NOMO-1 (cell line): ENCODE measurements around the gene GINS2.

Experiments
- DNase-seq, 2 experiments: peaks; one replicate each; lab custom pipeline; 2025; ENCODE audit not compliant: unreplicated experiment in 2 of 2; lab: John Stamatoyannopoulos, UW

Gene GINS2

DNA sequence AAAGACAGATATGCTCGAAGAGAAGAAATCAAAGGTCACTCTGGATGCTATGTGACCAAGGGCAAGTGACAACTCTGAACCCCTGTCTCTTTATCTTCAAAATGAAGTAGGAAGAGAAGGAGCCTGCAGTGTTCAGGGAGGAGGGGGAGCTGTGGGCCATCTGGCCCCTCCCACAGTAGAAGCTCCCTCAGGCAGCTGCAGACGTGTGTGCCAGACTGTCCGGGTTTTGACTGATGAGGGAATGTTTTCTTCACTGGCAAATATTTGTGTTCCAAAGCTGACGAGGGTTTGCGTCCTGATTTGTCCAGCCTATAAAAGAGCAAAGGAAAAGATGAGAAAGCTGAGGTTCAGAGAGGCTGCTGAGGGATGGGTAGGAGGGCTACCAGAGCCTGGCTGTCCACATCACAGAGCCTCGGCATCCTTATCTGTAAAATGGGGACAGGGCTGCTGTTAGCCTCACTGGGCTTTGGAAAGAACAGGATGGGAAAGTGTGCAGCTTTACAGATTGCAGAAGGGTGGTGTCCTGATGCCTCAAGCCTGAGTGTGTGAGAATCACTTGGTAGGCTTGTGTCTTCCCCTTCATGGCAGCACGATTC is 1.8 kb upstream of the GINS2 start:
- no peak for DNase-seq

DNA sequence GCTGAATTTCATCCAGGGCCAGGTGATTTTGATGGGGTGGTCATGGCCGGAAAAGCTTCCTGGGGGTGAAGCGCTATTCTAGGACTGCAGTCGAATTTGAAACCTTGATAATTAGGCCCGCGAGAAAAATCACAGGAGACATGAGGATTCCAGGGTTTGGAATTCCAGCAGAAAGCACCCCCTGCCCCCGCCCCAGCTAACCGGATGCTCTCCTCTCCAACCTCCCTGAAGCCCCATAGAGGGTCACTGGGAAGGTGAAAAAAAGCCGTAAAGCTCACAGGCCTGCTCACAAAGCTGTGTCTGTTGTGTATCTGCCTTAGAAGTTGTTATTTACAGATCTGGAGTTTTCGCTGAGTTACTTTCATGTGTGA is 1.2 kb upstream of the GINS2 start:
- no peak for DNase-seq

DNA sequence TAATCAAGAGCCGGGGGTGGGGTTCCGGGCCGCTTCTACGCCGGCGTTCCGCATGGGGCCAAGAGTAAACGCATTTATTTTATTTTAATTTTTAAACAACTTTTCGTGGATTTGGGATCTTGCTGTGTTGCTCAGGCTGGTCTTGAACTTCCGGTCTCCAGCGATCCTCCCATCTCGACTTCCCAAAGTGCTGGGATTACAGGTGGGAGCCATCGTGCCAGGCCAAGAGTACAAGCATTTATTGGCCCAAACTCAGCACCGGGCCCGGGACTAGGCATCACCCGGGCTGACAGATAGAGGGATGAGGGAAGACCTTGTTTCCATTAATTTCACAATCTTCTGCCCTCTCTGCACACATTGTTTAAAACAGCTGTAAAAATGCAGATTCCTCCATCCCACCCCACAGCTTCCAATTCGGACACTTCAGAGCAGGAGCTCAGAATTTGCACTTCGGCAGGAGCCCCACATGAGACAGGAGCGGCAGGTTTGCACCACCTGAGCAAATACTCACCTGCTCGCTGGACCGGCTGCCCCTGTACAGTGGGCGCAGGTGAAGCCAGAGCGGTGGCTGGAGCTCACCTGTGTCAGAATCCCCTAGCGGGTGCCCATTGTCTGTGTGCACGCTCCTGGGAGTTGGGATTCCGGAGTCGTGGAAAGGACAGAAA is 663 bp upstream of the GINS2 start:
- DNase-seq: no peak

DNA sequence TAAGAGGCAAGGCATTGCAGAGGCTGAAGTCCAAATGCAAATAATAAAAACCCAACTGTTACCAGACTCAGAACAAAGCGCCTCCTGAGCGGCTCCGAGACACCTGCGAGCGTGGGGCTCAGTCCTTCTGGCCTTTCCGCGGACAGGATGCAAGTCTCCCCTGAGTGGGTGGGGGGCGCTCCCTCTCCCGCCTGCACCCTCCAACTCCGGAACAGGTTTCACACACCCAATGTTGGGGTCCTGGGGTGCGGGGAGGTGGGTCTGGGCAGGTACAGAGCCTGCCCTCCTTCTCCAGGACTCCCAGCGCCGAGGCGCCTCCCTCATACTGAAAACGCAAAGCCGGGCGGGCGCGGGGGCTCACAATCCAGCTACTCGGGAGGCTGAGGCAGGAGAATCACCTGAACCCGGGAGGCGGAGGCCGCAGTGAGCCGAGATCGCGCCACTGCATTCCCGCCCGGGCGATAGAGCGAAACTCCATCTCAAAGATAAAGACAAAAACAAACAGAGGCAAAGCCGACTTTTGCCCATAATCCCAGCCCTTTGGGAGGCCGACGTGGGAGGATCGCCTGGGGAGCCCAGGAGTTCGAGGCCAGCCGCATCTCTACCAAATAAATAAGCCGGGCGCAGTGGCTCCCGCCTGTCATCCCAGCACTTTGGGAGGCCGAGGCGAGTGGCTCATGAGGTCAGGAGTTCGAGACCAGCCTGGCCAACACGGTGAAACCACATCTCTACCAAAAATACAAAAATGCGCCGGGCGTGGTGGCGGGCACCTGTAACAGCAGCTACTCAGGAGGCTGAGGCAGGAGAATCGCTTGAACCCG is 893 bp downstream of the GINS2 start:
- DNase-seq: no peak

DNA sequence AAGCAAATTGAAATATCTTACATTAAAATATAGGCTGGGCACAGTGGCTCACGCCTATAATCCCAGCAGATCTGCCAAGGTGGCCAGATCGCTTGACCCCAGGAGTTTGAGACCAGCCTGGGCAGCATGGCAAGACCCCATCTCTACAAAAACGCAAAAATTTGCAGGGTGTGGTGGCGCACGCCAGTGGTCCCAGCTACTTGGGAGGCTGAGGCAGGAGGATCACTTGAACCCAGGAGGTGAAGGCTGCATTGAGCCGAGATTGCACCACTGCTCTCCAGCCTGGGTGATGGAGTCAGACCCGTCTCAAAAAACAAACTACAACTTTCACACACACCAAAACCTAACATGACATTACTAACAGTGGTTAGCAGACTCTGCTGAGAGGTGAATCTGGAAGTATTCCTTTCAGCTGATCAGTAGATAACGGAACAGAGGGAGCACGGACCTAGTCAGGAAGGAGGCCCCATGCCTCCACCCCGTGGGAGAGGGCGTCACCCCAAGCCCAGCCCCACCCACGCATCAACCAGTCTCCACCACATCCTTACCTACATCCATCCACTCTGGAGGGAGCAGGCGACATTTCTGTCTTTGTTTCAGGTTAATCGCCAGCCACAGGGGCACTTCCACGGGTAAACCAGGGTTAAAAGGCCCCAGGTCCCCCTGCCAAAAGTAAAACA is 1.7 kb downstream of the GINS2 start:
- no peak for DNase-seq

DNA sequence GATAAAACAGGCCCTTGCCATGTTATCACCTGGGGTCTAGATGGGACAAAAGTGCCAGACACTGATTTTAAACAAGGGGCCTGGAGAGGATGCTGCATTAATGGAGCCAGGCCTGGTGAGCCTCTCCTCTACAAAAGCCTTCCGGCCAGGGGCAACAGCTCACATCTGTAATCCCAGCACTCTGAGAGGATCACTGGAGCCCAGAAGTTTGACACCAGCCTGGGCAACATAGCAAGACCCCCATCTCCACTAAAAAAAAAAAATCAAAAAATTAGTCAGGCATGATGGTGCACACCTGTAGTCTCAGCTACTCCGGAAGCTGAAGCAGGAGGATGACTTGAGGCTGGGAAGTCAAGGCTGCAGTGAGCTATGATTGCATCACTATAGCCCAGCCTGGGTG is 3.5 kb downstream of the GINS2 start:
- no peak for DNase-seq

DNA sequence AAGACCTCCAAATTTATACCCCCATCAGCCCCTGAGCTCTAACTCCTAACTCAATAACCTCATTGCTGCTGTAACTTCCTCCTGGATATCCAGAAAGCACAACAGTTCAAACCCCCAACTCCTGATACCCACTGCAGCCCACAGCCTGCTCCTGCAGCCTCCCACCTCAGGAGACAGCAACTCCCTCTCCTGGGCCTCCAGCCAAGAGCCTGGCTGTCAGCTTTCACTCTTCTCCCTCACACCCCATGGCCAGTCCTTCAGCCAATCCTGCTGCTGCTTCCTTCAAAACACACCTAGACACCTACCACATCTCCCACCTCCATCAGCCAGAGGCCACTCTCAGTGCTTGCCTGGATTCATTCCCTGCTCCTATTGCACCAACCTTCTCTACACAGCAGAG is 5.4 kb downstream of the GINS2 start:
- DNase-seq: no peak

DNA sequence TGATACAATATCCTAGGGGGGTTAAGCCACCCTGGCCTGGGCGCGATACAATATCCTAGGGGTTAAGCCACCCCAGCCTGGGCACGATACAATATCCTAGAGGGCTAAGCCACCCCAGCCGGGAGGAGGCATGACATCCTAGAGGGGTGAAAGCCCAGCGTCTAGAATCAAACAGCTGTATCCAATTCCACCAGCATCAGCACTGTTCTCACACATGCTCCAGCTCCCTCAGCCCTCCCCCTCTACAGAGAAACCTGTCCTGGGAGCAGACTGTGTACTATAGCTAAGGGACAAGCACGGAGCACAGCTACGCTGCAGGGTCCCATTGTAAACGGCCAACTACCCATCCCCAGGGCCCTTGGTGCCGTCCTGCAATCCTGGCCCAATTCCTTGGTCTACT is 6.2 kb downstream of the GINS2 start:
- no peak for DNase-seq

DNA sequence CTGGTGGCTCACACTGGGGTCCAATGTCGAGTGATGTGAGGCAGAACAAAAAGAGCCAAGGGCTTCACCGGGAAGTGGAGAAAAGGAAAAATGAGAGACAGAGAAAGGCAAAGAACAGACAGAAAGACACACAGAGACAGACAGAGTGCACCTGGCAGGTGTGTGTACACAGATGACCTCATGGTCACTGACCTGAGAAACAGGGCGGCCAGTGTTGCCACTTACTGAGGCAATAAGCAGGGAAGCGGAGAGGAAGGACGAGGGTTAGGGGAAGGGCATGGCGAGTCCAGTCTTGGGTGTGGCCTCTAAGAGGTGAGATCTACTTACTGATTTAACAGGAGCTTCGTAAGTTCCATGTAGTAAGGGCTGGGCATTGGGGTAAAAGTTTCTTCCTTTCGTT is 7.5 kb downstream of the GINS2 start:
- no peak for DNase-seq

DNA sequence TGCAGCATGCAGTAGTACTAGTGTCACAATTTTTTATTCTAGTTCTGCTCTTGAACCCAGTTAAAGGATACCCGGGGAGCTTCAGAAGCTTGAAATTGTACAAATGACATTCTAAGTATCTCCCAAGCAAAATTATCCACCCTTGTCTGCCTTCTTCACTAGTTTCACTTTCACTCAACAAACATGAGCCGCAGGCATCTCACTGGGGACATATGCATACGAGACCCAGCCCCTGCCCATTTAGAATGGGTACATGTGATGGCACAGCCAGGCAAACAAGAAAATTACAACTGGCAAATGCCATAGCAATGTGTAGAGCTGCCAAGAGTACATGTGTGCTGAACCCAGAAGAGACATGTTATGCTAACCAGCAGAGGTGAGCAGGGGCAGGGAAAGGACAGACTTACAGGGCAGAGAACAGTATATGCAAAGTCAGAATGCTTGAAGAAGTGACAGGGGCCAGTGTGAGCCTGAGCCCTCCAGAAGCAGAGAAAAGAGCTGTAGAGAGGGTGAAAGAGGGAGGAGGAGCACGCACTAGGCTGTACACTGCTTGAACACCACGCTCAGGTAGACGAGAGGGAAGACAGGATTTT is 8.3 kb downstream of the GINS2 start:
- no peak for DNase-seq

DNA sequence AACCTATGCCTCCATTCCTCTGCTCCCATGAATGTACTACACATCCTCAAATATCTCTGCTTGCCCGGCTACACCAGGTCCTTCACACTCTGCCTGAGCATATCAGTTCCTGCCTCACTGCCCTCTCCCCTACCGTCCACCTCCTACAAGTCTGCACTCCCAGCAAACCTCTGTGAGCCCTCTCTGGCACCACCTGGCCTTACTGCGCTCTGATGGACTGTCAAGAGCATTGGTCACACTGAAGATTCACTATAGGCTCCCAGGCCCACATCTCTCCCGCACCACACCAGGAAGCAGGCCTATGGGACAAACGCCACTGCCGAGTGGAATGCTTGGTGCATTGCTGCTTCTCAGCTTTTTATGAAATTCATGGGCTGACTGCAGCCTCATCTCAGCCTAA is 8.9 kb downstream of the GINS2 start:
- DNase-seq: no peak

DNA sequence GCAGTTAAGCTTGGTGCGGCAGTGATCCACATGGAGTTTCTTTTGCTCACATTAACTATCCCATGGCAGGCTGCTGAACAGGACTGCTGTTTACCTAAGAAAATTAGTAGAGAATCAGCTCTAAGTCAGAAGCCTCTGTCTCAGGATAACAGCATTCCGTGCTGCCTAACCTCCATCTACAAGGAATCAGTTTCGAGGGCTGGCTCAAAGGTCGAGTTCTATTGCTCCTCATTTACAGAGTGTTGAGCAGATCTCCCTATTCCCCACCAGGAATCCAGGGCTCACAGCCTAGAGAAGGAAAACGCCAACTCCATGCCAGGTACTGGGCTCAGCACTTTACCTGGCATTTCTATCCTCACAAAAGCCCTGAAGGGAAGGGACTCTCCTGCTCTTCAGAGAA is 9.9 kb downstream of the GINS2 start:
- no peak for DNase-seq

DNA sequence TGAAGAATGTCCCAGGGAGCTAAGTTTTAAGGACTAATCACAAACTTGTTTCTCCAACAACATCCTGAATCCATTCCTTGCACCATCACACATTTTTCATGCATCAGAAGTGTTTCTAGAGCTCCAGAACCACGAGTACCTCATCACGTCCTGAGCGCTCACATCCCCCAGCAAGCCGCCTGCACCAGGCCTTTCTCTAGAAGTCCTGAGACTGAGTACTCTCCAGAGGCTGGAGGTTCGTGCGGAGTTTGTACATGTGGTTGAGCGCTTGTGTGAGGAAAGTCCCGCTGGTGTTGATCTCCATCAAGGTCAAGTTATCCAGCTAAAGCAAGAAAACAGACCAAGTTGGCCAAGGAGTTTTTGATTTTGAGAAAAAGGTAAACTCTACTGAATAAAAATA is 10.7 kb downstream of the GINS2 start:
- no peak for DNase-seq

DNA sequence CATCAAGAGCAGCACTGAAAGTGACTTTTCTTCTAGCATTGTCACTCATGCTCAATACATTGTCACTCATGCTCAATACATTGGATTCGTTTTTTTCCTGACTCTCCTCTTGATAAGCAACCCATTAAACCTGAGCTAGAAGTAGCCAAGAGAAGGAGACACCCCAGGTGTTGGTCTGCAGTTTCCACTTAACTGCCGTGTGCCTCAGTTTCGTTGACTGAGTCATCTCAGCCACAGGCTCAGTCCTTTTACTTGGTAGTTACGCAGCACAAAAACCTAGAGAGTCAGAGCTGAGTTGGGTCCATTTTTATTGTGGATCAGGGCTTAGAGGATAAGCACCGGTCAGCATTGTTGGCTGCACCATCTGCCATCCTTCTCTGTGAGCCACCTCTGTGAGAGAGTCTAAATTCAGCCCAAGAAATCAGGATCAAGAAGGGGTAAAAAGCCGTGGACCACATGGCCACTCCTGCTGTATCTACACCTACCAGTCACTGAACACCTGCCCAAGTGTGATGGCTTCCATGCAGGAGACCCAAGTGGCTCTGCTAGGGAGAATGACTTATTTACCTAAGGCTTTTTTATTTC is 11.3 kb downstream of the GINS2 start:
- no peak for DNase-seq

DNA sequence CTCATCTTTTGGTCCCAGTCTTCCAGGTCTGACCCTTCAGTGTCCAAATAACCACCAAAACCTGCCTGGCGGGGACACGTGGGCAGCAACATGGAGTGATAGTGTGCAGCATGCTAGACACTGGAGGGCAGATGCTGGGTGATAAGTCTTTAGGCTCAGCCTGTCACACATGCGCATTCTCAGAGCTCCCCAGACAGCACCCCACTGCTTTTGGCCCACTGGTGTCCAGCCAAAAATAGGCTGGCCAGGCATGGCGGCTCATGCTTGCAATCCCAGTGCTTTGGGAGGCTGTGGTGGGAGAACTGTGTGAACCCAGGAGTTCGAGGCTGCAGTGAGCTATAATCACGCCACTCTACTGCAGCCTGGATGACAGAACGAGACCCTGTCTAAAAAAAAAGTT is 12.3 kb downstream of the GINS2 start:
- DNase-seq: no peak

DNA sequence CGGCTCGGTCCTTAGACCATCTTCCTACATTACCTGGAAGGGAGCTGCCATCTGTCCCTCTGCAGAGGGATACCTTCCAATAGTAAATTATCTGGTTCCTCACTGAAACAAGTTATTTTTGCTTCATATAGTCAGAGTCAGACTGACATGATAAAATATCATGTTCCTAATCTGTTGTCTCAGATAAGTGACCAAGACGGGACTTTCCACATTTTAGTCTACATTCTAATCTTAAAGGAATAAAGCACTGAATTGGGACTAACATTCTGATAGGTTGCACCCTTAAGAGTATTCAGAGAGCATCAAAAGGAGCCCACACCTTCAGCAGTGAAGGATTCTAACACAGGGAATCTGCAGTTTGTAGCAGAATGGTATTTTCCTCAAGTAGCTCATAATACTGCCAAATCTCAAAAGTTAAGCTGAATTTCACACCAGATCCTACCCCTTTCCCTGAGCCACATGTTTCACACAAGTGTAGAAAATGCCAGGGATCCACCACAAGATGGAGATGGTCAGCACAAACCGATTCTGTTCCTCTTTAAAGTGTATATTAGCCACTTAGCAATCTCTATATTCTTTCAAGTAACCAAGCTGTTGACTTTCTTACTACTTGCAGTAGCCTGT is 13.4 kb downstream of the GINS2 start:
- DNase-seq: peak; percentile 10 to 33

DNA sequence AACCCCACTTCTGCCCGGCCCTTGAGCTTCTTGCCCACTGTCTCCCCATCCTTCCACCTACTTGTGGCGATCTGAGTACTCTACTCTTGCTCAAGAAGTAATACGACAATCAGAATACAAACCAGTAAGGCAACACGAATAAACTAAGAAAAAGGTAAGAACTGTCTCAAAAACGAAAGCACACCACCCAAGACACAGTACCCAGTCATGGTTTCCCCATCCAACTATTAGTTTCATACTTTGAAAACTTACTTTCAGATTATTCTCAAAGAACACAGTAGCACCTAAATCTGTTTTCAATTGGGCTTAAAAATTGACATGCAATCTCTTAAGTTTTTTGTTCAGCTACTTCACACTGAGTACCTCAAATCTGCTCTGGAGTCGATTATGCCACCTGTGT is 13.9 kb downstream of the GINS2 start:
- no peak for DNase-seq

DNA sequence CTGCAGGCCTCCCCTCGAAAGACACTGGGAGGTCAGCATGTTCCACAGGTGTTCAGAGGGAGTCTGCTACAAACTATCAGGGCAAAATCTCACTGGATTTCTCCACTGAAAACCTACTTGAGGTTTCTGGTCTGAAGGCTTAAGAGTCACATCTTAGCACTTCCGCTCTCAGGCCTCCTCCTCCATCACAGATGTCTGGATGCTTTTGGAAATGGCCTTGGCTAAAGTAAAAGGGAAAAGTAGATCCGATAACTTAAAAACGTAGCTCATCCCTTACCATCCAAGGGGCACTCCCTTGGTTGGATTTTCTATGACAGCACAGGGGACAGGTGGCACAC is 14.4 kb downstream of the GINS2 start:
- DNase-seq: no peak

DNA sequence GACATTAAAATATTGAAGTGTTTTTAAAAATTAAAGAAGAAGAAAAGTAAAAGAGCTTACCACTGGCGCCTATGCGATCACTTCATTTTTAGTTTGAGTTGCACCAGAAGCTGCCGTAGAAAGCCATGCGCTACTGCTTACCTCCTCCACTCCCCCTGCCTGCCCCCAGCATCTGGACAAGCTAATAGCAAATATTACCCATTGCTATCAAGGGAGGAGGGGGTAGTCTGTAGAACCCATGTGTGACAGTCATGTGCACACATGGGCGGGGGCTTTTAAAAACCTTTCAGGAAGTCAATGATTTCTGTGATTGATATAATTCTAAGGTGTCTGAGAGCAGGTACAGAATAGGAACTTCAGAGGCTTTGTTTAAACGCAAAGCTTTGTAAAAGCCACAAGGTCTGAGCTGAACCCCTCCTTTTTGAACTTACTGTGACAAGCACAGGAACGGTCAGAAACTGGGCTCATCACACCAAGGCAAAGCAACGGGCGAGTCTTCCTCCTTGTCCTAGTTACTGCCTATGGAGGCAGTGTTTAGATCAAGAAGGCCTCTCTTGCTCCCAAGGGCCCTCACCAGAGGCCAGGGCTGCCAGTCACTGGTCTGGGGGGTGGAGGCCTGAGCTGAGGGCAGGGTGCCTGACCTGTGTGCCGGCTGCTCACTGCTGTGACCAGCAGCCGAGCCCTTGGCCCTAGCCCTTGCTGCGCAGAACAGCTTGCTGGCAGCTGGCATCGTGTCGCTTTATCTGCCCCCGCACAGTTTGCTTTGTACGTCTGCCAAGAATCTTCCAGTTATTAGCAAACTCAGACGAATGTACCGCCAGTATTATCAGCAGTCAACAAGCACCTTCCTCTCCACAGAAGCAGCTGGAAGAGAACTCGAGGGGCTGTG is 15.0 kb downstream of the GINS2 start:
- no peak for DNase-seq

DNA sequence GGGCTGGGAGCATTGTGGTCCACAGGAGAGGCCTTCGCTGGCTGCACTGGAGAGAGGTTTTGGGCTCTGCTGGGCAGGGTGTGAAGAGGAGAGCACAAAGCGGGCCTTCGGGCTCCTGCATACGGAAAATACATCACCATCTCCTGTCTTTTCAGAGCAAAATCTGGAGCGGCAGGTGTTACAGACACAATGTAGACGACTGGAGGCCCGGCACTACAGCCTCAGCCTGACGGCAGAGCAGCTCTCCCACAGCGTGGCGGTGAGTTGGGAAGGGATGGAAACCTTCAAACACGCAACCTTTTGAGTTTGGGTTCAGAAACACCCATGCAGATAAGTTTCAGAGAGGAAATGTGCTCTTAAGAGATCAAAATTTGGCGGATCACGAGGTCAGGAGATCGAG is 17.9 kb downstream of the GINS2 start:
- no peak for DNase-seq
